Hematopoietic multipotent progenitor cell treated with erythropoietin and hydrocortisone succinate and interleukin-3 and kit ligand, for 8 days (in vitro differentiated cells): Measurements from ENCODE around the gene PALMD.

Experiments
- DNase-seq: peaks from one replicate; pipeline ENCODE4 v3.0.0-alpha.2; 2015

PALMD gene

GRCh38 chr1:99661780-99662179 is 15.9 kb downstream of the PALMD start:
- no peak for DNase-seq

DNA sequence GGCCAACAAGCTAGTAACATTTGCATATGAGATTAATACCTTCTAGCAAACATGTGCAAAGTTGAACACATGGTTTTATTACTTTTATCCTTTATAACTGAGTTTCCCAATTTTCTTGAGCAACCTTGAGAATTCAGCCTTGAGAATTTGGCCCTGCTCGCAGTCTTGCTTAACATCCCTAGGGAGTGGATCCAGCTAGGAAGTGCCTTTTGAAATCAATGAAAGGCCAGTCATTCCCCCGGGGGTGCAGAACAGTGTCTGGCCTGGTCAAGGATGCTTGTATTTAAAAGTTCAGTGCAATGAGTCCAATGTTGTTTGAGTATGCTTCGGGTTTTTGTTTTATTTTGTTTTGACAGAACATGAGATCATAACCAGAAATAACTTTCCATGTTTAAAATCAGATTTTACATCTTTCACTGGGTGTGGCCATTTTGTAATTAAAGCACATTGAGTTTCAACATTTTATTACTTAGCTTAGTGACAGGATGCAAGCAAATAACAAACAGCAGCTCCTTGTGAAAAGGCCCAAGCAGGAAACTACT is 16.7 kb downstream of the PALMD start:
- DNase-seq = no peak

- no peak for DNase-seq
Observed at GRCh38 chr1:99663501-99663900, 17.6 kb downstream of the PALMD start.

GRCh38 chr1:99665212-99665611 is 19.3 kb downstream of the PALMD start:
- DNase-seq = no peak

DNA sequence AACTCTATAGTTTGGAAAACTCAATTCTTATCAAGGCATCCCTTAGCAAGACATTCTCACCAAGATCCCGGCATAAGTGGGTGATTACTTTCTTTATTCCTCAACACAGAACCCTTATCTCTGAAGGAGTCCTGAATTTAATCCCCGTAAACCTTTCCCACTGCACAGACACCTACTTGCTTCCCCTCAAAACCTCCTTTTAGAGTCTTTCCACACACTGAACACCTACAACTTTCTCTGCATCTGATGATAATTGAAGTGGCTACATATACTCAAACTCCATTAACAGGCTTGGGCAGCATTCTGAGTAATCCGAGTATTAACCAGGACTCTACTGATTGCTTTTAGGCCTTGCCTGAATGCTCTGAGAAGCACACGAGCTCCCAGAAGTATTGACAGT is 23.5 kb downstream of the PALMD start:
- DNase-seq = no peak

GRCh38 chr1:99669821-99670220 is 23.9 kb downstream of the PALMD start:
- no peak for DNase-seq

- DNase-seq = no peak
Observed at GRCh38 chr1:99670583-99670982, 24.7 kb downstream of the PALMD start.

DNA sequence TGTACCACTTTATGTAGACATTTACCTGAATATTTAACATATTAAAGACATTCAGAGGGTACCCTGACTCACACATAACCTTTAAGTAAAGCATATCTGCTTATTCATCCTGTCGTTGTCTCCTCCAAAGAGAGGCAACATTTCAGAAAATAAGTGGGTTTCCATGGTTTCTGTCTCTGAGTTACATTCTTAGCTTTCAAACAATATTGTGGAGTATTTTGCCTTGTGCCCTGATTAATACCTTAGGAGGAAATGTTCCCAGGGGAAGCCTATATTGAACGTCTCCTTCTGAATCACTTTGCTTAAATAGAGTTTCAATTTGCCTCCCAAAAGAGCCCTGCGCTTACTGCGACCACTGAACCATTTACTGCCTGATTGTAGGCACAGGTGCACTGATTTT is 26.1 kb downstream of the PALMD start:
- DNase-seq = no peak

- DNase-seq = no peak
Observed at GRCh38 chr1:99672530-99673213, 26.8 kb downstream of the PALMD start.

DNA sequence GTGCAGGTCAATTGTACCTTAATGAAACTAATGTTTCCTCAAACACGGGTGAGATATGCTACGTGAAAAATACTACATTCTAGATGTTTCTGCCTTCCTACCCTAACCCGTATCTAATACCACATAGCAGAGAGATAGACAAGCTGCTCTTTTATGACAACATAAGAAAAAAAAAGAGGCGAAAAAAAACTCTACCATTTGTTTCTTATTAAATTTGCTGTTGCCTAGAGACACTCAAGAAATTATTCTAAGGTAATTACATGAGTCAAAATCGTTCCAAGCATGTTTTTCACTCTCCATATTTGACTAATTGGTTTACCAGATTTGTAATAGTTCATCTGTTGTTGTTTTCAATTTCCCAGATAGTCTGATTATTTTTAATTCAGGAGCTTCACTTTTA is 27.4 kb downstream of the PALMD start:
- no peak for DNase-seq

- DNase-seq = no peak
Observed at GRCh38 chr1:99674115-99675064, 28.5 kb downstream of the PALMD start.

- no peak for DNase-seq
Observed at GRCh38 chr1:99675292-99675691, 29.4 kb downstream of the PALMD start.

GRCh38 chr1:99675994-99676393 is 30.1 kb downstream of the PALMD start:
- no peak for DNase-seq

DNA sequence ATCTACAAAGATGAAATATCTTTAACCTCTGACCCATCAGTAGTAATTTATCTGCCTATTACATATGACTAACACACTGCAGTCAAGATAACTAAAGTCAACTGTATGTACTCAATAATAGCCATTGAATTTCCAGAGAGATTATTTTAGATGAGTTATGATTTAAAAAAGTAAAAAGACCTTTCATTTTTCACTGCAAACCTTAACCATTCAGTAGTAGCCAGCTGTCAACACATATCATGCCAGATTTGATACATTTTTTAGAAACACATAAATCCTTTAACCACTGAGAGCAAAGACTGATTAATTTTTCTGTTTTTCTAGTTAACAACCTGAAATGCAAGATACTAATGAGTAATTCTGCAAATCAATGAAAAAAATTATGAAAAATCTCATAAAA is 31.0 kb downstream of the PALMD start:
- no peak for DNase-seq

- no peak for DNase-seq
Observed at GRCh38 chr1:99677416-99677815, 31.5 kb downstream of the PALMD start.

- DNase-seq = peak; percentile 9
Observed at GRCh38 chr1:99680270-99680669, 34.4 kb downstream of the PALMD start.

- DNase-seq = no peak
Observed at GRCh38 chr1:99681583-99681982, 35.7 kb downstream of the PALMD start.

DNA sequence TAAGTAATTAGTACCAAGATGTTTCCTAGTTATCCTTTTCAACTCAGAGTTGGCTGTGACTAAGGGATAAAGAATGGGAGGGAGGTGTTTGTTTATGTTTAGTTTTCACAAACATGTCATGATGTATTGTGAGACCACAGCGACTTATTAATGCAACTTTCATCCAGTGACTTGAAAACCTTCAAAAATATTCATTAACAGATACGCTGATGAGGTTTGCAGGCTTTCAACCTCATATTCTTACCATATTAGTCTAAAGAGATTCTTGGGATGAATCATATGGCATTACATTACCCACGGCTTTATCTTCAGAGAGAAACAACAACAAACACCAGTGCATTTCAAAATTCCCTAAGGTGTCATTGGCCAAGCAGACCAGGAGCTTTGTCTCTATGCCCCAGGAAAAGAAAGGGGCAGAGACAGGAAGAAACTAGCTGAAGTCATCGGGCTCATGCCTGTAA is 36.4 kb downstream of the PALMD start:
- DNase-seq = no peak

- DNase-seq = peak; percentile 71
Observed at GRCh38 chr1:99685516-99686180, 39.7 kb downstream of the PALMD start.

DNA sequence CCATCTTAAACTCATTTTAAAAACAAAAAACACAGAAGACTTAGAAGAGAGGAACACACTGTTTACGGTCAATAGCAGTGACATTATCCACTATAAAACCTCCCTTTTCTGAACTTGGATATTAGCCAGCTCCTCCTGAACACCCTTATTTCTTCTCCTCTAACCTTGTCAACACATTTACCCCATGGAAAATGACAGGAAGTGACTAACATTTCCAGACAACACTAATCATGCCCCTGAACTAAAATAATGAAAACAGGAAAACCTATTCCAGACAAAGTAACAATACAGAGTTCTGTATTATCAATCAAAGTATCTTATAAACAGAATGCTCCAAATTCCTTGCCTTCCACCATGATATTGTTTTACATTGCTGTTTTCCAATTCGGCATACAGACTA is 45.3 kb downstream of the PALMD start:
- no peak for DNase-seq

- DNase-seq = no peak
Observed at GRCh38 chr1:99696616-99697015, 50.7 kb downstream of the PALMD start.

GRCh38 chr1:99697580-99697979 is 51.7 kb downstream of the PALMD start:
- DNase-seq = no peak

DNA sequence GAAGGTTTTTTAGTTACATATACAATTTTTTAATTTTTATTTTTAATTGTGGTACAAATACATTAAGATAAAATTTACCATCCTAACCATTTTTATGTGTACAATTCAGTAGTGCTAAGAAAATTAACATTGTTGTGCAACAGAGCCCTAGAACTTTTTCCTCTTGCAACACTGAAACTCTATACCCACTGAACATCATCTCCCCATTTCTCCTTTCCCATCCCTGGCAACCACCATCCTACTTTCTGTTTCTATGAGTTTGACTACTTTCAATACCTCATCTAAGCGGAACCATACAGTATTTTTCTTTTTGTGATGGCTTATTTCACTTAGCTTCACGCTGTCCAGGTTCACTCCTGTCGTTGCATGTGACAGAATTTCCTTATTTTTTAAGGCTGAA is 54.1 kb downstream of the PALMD start:
- no peak for DNase-seq
